ENCODE results near the gene PAOX.
A peak's percentile ranks its signal among the peaks of the same experiment; 100 is the strongest.

Gene PAOX

DNA sequence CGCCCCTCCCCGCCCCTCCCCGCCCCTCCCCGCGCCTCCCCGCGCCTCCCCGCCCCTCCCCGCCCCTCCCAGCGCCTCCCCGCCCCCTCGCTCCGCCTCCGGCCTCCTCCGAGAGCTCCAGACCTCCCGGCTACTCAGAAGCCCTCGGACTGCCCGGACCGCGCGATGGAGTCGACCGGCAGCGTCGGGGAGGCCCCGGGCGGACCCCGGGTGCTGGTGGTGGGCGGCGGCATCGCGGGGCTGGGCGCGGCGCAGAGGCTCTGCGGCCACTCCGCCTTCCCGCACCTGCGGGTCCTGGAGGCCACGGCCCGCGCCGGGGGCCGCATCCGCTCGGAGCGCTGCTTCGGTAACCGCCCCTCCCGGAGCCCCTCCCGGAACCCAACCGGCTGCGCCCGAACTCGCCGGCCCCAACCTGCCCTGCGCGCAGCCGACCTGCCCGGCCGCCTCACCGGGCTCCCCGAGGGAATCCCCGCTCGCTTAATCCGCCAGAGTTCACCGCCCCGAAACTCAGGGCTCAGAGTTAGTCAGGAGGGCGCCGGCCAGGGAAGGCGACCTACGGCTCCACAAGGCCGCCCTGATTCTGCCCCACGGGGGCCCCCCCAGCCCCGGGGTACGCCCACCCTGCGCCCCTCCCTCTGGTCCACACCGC, at the start of gene PAOX:
Gene PAOX (plus strand): TSS at position 111 of the 649 bp plus-strand sequence. CDS start 55 bp downstream, at position 166.
- DNase-seq: peak; percentile 57 to 60

DNA sequence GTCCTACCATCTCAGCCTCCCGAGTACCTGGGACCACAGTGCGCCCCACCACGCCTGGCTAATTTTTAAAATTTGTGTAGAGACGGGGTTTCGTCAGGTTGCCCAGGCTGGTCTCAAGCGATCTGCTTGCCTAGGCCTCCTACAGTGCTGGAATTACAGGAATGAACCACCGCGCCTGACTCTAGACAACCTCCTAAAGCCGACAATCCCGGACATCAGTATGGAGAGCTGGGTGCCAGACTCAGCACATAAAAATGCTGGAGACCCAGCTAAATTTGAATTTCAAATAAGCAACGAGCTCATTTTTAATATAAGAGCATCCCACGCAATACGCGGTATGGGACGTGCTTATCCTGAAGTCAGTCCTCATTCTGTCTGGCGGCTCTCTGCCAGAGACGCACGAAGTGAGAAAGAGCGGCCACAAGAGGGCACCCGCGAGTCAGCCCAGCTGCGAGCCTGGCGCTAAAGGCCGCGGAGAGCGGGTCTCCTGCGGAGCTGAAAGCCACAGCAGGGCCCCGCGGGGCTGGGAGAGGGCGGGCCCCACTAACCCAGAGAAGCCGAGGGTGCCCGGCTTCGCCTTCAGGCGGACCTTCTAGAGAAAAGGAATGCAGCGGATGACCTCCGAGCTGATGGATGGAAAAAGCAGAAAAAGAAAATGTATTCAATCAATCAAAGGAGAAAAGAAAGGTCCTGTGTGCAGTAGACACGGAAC, 49.4 kb upstream of the PAOX start:
- peak; percentile 84 to 90 for DNase-seq

DNA sequence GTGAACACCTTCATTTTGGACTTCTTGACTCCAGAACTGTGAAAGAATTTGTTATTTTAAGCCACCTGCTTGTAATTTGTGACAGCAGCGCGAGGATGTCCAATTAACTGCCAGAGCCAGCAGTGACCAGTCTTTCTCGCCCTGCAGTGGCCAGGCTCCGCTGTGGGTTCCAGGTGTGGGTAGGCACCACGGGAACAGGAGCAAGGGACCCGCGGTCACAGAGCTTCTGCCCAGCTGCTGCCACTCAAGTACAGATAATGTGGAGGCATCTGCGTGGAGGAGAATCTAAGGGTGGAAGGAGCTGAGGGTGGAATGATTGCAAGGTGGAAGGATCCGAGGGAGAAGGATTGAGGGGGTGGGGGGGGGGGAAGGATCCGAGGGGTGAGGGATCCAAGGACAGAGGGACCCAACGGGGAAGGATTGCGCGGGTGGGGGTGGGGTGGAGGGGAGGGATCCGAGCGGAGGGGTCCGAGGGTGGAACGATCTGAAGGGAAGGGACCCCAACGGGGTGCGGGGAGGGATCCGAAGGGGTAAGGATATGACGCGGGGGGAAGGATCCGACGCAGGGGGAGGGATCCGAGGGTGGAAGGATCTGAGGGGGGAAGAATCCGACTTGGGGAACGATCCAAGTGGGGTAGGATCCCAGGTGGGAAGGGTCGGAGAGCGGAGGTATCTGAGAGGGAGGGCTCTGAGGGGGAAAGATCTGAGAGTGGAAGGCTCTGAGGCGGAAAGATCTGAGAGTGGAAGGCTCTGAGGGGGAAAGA, 45.9 kb upstream of the PAOX start:
- DNase-seq: no peak

DNA sequence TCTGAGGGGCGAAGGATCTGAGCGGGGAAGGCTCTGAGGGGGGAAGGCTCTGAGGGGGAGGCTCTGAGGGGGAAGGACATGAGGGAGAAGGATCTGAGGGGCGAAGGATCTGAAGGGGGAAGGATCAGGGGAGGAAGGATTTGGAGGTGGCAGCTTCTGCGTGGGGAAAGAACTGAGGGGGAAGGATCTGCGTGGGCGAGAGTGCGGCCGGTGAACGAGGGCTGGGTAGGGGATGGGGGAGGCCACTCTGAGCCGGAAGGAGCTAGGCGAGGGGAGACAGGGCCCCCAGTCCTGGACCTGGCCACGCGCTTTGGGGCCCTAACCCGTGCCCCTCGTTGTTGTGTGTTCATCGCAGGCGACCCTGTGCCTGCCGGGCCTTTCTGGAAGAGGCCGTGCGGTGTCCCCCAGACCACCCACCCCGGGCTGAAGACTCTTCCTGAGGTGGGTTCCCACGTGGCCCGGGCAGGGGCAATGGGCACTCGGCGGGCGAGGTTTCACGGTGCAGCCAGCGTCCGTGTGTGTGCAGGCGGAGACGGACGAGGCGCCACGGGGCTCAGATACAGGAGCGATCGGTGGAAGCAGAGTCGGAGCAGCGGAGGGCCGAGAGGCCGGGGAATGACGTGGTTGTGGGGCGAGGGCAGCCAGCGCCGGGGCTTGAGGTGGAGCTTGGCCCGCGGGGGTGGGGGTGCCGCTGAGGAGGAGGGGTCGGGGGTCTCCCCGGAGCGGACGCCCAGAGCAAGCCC, 44.4 kb upstream of the PAOX start:
- DNase-seq: no peak

DNA sequence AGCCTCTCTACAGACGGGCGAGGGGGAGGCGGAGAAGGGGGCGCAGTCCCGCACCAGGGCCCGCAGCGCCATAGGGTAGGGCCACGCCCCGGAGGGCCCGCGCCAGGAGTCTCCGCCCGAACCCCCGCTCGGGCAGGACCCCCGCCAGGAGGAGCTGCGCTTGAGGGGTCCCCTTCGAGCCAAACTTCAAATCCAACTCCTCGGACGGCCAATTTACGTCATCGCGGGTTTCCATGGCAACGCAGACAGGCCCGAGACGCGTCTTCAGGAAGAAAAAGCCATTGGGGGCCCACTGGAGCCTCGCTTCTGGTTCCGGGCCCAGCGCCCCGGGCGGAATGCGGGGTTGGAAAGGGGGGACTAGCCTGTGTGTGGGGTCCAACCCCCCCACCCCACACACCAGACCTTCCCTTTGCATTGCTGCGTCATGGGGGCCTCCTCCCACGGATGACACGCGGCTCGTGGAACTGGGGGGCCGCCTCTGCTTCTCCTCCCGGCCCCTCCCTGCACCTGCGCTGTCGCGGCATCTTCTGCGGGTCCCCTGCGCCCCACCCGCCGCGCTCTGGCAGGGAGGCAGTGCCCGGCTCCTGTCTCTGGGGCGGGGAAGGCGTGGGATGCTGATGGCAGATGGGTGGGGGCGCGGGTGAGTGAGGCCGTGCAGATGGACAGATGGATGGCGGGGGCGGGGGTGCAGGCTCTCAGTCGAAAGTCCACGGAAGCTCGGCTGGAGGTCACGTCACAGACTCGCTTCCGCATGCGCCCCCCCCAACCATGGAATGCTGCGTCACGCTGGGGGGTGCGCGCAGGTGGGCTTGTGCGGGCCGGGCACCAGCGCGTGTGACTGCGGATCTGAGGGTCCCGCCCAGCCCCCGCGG, 43.6 kb upstream of the PAOX start:
- peak; percentile 82 to 83 for DNase-seq

DNA sequence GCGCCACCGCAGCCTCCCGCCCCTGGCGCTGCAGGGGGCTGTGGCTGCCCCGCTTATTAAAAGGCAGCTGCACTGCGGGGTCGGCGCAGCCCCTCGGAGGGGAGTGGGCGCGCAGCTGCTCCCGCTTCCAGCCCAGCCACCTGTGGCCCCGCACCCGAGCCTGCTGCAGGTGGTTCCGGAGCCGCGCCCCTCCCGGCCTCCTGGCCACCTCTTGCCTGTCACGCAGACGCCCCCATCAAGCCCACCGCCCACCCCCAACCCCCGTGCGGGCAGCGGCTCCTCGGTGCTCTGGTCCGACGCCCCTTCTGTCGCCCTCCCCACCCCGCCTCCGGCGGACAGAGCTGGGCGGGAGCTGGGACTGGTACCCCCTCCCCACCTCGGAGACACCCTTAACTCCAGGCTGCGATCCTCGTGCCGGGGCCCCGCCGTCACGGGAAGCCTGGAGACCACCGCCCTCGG, 42.9 kb upstream of the PAOX start:
- DNase-seq: no peak

DNA sequence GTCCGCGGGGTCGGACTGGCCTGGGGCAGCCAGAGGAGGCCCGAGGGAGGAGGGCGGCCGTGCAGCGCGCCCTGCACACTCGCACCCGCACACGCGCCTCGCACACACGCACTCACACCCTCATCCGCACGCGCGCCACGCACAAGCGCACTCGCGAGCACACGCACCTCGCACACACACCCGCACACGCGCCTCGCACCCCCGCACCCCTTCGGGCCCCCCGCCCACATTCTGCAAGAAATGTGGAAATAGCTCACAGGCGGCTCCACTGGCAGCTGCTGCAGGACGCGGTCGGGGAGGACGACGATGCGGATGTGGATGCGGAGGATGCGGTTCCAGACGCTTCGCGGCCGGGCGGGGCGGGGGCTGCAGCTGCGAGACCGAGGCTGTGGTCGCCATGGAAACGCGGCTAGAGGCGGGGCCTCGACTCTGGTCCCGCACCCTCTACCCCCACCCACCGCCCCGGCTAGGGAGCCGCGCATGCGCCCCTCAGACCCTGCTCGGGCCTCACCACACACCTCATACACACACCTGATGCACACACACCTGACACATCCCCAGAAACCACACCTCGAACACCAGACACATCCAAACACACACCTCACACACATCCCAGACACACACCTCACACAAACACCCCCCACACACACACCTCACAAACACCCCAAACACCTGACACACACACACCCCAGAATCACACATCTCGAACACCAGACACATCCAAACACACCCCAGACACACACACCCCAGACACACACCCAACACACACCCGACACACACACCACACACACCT, 42.3 kb upstream of the PAOX start, which contains the start of gene CALY:
Gene CALY (minus strand): TSS at position 320 of the 793 bp plus-strand sequence. CDS start 7,907 bp downstream, outside the sequence.
- peak; percentile 75 to 84 for DNase-seq

DNA sequence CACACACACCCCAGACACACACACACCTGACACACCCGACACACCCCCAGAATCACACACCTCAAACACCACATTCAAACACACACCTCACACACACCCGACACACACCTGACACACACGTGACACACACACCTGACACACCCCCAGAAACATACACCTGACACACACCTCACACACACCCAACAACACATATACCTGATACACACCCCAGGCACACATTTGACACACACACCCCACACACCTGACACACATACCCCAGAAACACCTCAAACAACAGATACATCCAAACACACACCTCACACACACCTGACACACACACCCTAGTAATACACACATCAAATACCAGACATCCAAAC, 41.7 kb upstream of the PAOX start:
- no peak for DNase-seq

DNA sequence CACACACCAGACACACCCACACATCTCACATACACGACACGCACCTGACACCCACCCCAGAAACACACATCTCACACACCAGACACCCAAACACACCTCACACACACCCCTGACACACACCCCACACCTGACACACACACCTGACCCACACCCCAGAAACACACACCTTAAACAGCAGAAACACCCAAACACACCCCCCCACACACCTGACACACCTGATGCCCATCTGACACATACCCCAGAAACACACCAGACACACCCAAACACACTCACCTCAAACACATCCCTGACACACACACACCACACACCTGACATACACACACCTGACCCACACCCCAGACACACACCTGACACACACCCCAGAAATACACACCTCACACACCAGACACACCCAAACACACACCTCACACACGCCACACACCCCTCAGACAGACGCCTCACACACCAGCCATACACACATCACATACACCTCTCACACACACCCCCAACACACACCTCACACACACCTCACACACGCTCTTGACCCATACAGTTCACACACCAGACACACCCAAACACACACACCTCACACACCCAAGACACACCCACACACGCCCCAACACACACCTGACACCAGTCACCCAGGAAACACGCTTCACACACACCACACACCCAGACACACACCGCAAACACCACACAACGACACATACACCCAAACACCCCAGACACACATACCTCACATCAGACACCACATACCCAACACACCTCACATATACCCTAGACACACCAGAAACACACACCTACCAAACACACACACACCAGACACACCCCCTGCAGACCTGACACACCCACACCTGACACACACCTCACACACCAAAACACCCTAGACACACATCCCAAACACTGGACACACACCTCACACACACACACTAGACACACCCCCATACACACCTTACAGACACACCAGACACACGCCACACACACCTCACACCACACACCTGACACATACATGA, 40.7 kb upstream of the PAOX start:
- DNase-seq: no peak

DNA sequence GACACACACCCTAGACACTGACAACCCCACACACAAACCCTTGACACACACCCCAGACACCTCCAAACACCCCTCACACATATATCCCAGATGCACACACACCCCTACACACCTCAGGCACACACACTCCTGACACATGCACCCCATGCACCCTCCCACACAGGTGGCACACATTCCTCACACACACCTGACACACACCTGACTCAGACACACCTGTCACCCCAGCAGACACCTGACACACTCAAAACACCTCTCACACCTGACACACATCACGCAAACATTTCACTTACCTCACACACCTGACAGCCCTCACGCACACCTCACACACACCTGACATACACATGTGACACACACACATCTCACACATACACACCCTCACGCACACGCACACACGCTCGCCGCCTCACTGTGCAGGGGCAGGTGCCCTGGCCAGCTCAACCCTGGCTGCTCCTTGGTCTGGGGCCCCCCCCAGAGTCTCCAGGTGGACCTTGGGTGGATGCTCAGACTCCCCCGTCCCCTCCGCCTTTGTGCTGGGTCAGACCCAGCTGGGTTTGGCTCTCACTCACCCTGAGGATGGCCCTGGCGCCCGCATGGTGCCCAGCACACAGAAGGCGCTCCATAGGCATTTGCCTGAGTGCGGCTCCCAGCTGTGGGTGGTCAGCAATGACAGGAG, 39.2 kb upstream of the PAOX start:
- DNase-seq: no peak

DNA sequence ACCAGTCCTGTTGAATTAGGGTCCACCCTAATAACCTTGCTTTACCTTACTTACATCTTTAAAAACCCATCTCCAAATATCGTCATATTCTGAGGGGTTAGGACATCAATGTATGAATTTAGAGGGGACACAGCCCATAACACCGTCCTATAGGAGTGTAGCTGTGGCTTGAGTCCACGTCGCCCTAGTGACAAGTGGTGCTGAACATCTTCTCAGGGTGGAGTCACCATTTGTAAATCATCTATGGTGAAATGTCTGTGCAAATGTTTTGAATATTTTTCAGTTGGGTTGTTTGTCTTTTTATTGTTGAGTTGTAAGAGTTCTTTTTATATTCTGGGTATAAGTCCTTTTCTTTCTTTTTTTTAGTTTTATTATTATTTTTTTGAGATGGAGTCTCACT, 37.1 kb upstream of the PAOX start:
- DNase-seq: no peak

DNA sequence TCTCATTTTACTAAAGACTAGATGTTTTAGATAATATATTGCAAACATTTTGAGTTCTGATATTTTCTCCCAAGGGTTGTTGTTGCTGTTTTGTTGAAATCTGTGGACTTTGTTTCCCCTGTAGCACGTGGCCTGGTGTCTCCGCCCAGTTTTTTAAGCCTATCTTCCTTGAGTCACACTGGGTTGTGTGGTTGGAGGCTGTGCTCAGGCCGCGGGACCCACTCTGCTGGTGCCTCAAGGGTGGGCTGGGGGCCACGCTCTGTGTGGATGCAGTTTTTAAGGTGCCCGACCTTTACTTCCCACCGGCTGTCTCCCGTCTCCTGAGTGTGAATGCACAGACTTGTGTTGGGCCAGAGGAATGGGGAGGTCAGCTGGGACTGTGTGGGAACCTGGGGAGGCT, 36.1 kb upstream of the PAOX start:
- DNase-seq: no peak

DNA sequence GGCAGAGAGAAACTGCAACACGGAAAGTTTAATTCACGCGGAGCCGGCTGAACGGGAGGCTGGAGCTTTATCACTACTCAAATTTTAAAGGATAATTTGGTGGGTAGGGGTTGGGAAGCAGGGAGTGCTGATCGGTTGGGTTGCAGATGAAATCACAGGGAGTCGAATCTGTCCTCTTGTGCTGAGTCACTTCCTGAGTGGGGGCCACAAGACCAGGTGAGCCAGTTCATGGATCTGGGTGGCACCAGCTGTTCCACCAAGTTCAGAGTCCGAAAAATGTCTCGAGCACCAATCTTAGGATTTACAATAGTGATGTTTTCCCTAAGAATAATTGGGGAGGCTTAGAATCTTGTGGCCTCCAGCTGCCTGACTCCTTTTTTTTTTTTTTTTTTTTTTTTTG, 35.5 kb upstream of the PAOX start:
- no peak for DNase-seq

DNA sequence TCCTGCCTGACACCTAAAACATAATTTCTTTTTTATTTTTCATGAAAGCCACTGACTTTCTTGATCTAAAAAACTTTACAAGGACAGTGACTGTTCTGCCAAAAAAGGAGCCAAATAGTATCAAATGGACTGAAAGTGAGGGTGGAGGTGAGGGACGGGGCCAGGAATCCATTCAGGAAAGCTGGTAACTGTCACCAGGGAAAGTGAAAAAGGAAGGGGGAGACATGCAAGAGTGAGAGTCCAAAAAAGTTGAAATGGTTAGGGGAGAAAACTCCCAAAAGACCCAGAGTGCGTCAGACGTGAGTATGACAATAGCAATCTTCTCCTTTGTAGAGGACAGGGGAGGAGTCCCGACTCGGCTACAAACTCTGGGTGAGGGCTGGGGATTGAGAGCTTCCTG, 34.8 kb upstream of the PAOX start:
- DNase-seq: no peak

DNA sequence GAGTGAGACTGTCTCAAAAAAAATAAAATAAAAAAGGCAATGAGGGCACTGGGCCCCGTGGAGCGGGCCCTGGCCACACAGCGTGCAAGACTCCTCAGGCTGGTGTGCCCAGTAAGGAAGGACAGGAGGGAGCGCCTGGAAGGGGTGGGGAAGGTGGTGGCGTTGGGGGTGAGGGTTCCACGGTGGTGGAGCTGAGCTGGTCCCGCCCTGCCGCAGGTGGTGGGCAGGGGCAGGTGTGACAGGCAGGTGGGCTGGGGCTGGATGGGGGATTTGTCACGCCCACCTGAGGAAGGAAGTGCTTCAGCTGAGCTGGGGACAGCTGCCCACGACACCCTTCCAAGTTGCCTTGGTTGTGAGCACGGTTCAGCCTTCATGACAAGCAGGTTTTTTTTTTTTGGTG, 32.6 kb upstream of the PAOX start:
- DNase-seq: no peak

DNA sequence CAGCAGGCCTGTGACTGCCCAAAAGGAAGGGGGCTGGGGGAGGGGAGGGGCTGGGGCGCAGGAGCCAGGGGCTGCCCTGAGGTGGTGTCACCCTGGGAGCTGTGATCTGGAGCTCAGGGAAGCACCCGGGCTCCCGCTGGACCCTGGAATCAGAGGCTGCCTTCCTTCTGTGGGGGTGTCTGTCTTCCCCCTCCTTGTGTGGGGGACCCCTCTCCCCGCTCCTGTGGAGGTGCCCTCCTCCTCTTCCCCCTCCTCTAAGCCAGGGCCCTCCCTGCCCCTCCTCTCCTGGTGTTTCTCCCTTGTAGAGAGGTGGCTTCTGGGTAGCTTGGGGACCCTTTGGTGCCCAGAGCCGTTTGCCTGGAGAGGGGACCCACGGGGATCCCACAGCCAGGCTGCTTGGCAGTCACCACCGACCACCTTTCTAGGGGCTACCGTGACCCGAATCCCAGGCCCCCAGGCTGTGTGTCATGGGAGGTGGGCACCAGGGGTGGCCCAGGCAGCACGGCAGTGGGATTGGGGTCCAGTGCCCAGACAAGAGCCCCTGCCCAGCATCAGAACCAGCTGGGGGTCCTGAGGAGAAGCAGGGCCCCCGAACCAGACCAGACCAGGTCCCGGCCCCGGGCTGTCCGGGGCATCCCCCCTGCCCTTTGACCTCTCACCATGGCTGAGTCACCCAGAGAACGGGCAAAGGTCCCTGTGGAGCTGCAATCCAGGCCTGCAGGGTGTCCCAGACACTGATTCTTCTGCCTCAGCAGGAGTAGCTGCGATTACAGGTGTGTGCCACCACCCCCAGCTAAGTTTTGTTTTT, 31.1 kb upstream of the PAOX start:
- no peak for DNase-seq

DNA sequence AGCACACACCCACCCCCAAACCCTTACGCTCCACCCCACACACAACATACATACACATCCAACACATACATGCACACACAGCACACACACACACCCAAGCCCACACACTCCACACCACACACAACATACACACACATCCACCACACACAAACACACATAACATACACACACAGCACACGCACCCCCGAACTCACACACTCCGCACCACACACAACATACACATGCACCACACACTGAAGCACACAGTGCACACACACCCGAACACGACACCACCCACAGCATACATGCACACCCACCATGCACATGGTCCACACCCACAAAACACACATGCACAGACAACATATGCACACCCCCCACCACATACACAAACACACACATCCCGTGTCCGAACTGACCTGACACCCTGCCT, 29.9 kb upstream of the PAOX start:
- no peak for DNase-seq

DNA sequence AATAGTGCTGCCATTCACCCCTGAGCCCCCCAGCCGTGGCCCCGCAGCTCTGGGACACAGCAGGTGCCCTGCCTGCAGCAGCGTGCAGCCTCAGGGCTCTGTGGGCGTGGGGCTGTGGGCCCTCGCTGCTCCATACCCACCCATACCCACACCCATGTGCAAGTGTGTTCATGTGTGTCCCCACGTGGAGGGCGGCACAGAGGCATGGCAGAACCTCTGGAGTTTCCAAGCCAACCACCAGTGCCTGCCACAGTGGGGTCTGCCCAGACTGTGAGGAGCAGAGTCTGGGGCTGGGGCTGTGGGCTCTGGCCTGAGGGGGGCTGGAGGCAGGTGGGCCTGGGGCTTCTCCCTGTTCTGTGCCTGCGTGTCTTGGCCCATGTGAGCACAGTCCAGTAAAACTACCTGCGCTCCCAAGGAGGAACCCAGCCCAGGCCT, 29.5 kb upstream of the PAOX start:
- DNase-seq: no peak

All from activated CD4-positive, alpha-beta T cell treated with anti-CD3 and anti-CD28 coated beads for 4 hours (primary cell).